PC-3 (cell line): ENCODE results near the gene CNOT8. TPM values are rescaled to one million over a fixed set of nuclear protein-coding genes. Genes with fewer than 3 reads are reported as not detected.

Source experiments
- ATAC-seq: fragments of 200-7000 bp; cut with Tn5 transposase; 2 replicates; pipeline ENCODE4 v1.9.1; 2020; ENCODE audit warnings: mild to moderate bottlenecking, moderate library complexity
- BruUV-seq: library from RNA; stranded (reverse); fragments of 400-500 nt; replicated peaks from 2 replicates; lab custom pipeline; 2021; lab: Mats Ljungman, UMichigan
- CTCF ChIA-PET: fragments of 300-600 bp; sonication (Branson Sonifier 250); formaldehyde crosslinking; loops from one replicate; lab custom pipeline; 2022; ENCODE audit warnings: antibody characterized with exemption; lab: Charles Lee
- POLR2A ChIA-PET: fragments of 300-600 bp; sonication (Branson Sonifier 250); formaldehyde crosslinking; loops from one replicate; lab custom pipeline; 2022; ENCODE audit warnings: antibody characterized with exemption; ENCODE audit not compliant: unreplicated experiment; lab: Charles Lee
- DNase-seq: peaks from one replicate; pipeline ENCODE4 v3.0.0-alpha.2; 2015
- H2AFZ ChIP-seq: fragments of 300-600 bp; sonication (generic); 2 replicates; pipeline ENCODE4 v1.6.0; 2016; ENCODE audit warnings: antibody characterized with exemption, low read length
- H3F3A ChIP-seq: fragments of 300-600 bp; sonication (generic); one replicate; pipeline ENCODE4 v1.6.0; 2017; ENCODE audit warnings: antibody characterized with exemption, low read length, control low read depth, mild to moderate bottlenecking; ENCODE audit not compliant: unreplicated experiment
- H3K27ac ChIP-seq: fragments of 300-600 bp; sonication (generic); 2 replicates; pipeline ENCODE4 v1.5.1; 2016; ENCODE audit warnings: mild to moderate bottlenecking, low read length
- H3K27me3 ChIP-seq: fragments of 300-600 bp; sonication (generic); 2 replicates; pipeline ENCODE4 v1.6.1; 2016; ENCODE audit warnings: low read length, mixed read lengths
- H3K36me3 ChIP-seq: fragments of 300-600 bp; sonication (generic); 2 replicates; pipeline ENCODE4 v1.6.1; 2016; ENCODE audit warnings: low read depth, mixed run types, low read length, mixed read lengths
- H3K4me1 ChIP-seq: fragments of 300-600 bp; sonication (generic); 2 replicates; pipeline ENCODE4 v1.5.1; 2016; ENCODE audit warnings: low read length; ENCODE audit not compliant: insufficient read depth
- H3K4me2 ChIP-seq: fragments of 300-600 bp; sonication (generic); 2 replicates; pipeline ENCODE4 v1.6.0; 2016; ENCODE audit warnings: low read length
- H3K4me3 ChIP-seq: fragments of 300-600 bp; sonication (generic); 2 replicates; pipeline ENCODE4 v1.5.1; 2016; ENCODE audit warnings: mild to moderate bottlenecking, low read length, mixed read lengths
- H3K79me2 ChIP-seq: fragments of 300-600 bp; sonication (generic); 2 replicates; pipeline ENCODE4 v1.6.1; 2017; ENCODE audit warnings: low read length, mixed read lengths
- H3K9ac ChIP-seq: fragments of 300-600 bp; sonication (generic); 2 replicates; pipeline ENCODE4 v1.6.0; 2016; ENCODE audit warnings: mild to moderate bottlenecking, low read length
- H3K9me2 ChIP-seq: fragments of 300-600 bp; sonication (generic); replicated peaks from 2 replicates; pipeline ENCODE4 v1.6.1; 2016; ENCODE audit warnings: mixed run types, low read length, mixed read lengths
- H3K9me3 ChIP-seq: fragments of 300-600 bp; sonication (generic); 2 replicates; pipeline ENCODE4 v1.6.1; 2016; ENCODE audit warnings: low read length, mixed read lengths
- H4K20me1 ChIP-seq: fragments of 300-600 bp; sonication (generic); 2 replicates; pipeline ENCODE4 v1.6.1; 2016; ENCODE audit warnings: low read length, mixed read lengths
- CTCF ChIP-seq: fragments of 300-600 bp; sonication (generic); conservative IDR thresholded peaks from 2 replicates; pipeline ENCODE4 v1.5.1; 2017; ENCODE audit warnings: antibody characterized with exemption, low read depth, mild to moderate bottlenecking, low read length
- EZH2 ChIP-seq: fragments of 300-600 bp; sonication (generic); IDR thresholded peaks from one replicate; pipeline ENCODE4 v1.6.1; 2017; ENCODE audit warnings: antibody characterized with exemption, mild to moderate bottlenecking, low read length; ENCODE audit not compliant: unreplicated experiment
- EZH2phosphoT487 ChIP-seq: fragments of 300-600 bp; sonication (generic); IDR thresholded peaks from 2 replicates; pipeline ENCODE4 v1.6.1; 2018; ENCODE audit warnings: mild to moderate bottlenecking, antibody characterized with exemption, low read length, borderline replicate concordance
- intact Hi-C: fragments of 100-400 bp; cut with micrococcal nuclease; formaldehyde crosslinking; loops from 2 replicates; pipeline ENCODE4 v1.9.0; 2023
- total RNA-seq: library from RNA; depleted of rRNA; stranded (reverse); fragments of >200 nt; gene quantifications from 2 replicates; pipeline ENCODE4 v1.2.3, GENCODE V29; 2014

CNOT8 gene
- total RNA-seq, 1 experiment from 2014 or later: 26.2 TPM

GRCh38 chr5:154824070-154824469, 34.4 kb upstream of the CNOT8 start:
- H3K9me3 ChIP-seq: no peaks in the 10 kb centered on the region
- no peak overlapping the region for H2AFZ ChIP-seq
- no peak overlapping the region for H3K4me3 ChIP-seq
- no peaks in the 10 kb centered on the region for H3K36me3 ChIP-seq
- TF ChIP-seq CTCF (no peak), EZH2 (no peak), EZH2phosphoT487 (no peak)
- ATAC-seq (no peak), DNase-seq (no peak)
- no peaks in the 10 kb centered on the region for H3K27me3 ChIP-seq
- no peak overlapping the region for H3K9ac ChIP-seq
- no TSS peak for BruUV-seq
- H4K20me1 ChIP-seq: no peaks in the 10 kb centered on the region
- H3K4me1 ChIP-seq: peaks cover 9% of the 10 kb centered on the region
- no peak overlapping the region for H3K27ac ChIP-seq
- H3K4me2 ChIP-seq: no peak overlapping the region
- ChIA-PET POLR2A (no interaction called here), CTCF (no interaction called here)
- H3K79me2 ChIP-seq: no peaks in the 10 kb centered on the region
- no peaks in the 10 kb centered on the region for H3F3A ChIP-seq
- intact Hi-C loops: no loop called here
- H3K9me2 ChIP-seq: no peaks in the 10 kb centered on the region

- intact Hi-C loops: no loop called here
- POLR2A ChIA-PET: no interaction called here
- H3K4me2 ChIP-seq: peak overlapping the region; percentile 56
- peaks cover 29% of the 10 kb centered on the region for H3K4me1 ChIP-seq
- no peaks in the 10 kb centered on the region for H3F3A ChIP-seq
- CTCF ChIA-PET: interaction anchor here (0.6 kb wide), 1 partner anchor 20 kb away, joined by 5 read pairs; no protein-coding TSS in a partner anchor
- H3K9me2 ChIP-seq: no peaks in the 10 kb centered on the region
- no peaks in the 10 kb centered on the region; the same call in 1 of the 2 replicates for H3K36me3 ChIP-seq
- peak overlapping the region; percentile 87 for H3K27ac ChIP-seq
- H3K9me3 ChIP-seq: no peaks in the 10 kb centered on the region
- H3K79me2 ChIP-seq: no peaks in the 10 kb centered on the region
- H3K9ac ChIP-seq: no peak overlapping the region
- no peak for DNase-seq
- no peak for TF ChIP-seq CTCF
- no peak for TF ChIP-seq EZH2phosphoT487
- no peak for TF ChIP-seq EZH2
- H3K27me3 ChIP-seq: no peaks in the 10 kb centered on the region
- ATAC-seq: peak; percentile 8
- no TSS peak for BruUV-seq
- H4K20me1 ChIP-seq: no peaks in the 10 kb centered on the region
- no peak overlapping the region for H2AFZ ChIP-seq
- H3K4me3 ChIP-seq: no peak overlapping the region
Observed at GRCh38 chr5:154829181-154829588, 29.2 kb upstream of the CNOT8 start.

- H3K9me2 ChIP-seq: no peaks in the 10 kb centered on the region
- ATAC-seq (peak; percentile 89), DNase-seq (peak; percentile 90)
- no peaks in the 10 kb centered on the region for H3K9me3 ChIP-seq
- no peak overlapping the region for H3K9ac ChIP-seq
- H3K79me2 ChIP-seq: no peaks in the 10 kb centered on the region
- H3F3A ChIP-seq: no peaks in the 10 kb centered on the region
- peaks cover 29% of the 10 kb centered on the region for H3K4me1 ChIP-seq
- CTCF ChIA-PET: interaction anchor here (0.6 kb wide), 1 partner anchor 20 kb away, joined by 5 read pairs; no protein-coding TSS in a partner anchor
- intact Hi-C loops: no loop called here
- POLR2A ChIA-PET: no interaction called here
- peak overlapping the region; percentile 87 for H3K27ac ChIP-seq
- BruUV-seq: no TSS peak
- no peak overlapping the region for H2AFZ ChIP-seq
- H3K4me3 ChIP-seq: no peak overlapping the region
- no peaks in the 10 kb centered on the region for H4K20me1 ChIP-seq
- no peaks in the 10 kb centered on the region for H3K27me3 ChIP-seq
- peak; percentile 53; the same call in 1 of the 2 replicates for TF ChIP-seq EZH2phosphoT487
- no peak for TF ChIP-seq EZH2
- H3K36me3 ChIP-seq: no peaks in the 10 kb centered on the region; the same call in 1 of the 2 replicates
- H3K4me2 ChIP-seq: peak overlapping the region; percentile 61
Observed at GRCh38 chr5:154829589-154830218, 28.7 kb upstream of the CNOT8 start.
